Fibroblast of skin of left biceps (primary cell): ENCODE data around the gene ANKRD31.
"Not testable (repeated sequence)": the region's sequence is repeated elsewhere in the genome, so short reads cannot be mapped to it uniquely, and the experiment has no call there.

Source experiments
- DNase-seq, 2 experiments: peaks; one replicate each; pipeline ENCODE4 v3.0.0-alpha.2; 2013; ENCODE audit warnings: low read depth in 2 of 2

Gene ANKRD31

DNA sequence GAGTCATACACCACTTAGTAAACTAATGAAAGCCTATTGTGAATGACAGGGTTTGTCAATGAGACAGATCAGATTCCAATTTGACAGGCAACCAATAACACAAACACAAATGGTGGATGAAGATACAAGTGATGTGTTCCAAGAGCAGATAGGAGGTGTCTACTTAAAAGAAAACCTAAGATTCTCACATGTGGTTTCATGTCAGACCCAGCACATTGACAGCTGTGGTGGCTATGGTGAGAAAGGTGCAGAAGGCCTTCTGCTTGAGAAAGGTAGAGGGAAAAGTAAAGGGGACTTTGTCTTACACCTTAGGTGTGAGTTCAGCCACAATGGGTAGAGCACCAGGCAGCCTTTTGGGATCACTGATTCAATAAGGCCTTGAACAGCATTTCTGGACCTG lies 11.2 kb downstream of the ANKRD31 start:
- DNase-seq, result no peak

DNA sequence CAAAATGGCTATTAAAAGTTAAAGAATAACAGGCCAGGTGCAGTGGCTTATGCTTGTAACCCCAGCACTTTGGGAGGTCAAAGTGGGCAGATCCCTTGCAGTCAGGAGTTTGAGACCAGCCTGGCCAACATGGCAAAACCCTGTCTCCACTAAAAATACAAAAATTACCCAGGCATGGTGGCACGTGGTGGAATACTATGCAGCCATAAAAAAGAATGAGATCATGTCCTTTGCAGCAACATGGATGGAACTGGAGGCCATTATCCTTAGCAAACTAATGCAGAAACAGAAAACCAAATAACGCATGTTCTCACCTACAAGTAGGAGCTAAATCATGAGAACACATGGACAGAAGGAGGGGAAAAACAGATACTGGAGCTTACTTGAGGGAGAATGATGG lies 15.9 kb downstream of the ANKRD31 start:
- not testable (repeated sequence) for DNase-seq

DNA sequence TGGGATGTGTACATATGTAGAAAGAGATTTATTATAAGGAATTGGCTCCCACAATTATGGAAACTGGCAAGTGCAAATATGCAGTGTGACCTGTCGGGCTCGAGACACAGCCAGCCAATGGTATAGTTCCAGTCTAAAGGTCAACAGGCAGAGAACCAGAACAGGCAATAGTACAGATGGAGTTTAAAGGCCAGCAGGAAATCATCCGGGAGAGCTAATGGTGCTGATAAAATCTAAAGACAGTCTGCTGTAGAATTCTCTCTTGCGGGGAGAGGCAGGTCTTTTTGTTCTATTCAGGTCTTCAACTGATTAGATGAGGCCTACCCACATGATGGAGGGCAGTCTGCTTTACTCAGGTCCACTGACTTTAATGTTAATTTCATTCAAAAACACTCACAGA lies 21.8 kb downstream of the ANKRD31 start:
- no peak for DNase-seq

DNA sequence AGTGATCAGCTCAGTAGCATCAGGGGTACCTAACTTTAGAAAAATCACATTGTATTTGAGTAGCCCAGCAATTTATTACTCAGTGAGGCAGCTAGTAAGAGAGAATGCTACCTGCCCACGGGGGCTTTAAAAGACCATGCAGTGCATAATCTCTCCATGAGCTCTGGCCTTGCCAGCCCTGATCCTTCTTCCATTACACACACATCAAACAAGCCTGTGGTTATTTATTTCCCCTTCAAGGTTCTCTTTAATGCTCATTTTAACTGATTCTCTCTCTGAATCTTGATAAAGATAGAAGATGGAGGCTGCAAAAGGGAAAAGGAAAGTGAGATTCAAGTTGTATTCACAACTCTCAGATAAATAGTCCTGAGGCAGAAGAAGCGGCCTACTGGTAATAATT lies 22.3 kb downstream of the ANKRD31 start:
- no peak for DNase-seq

DNA sequence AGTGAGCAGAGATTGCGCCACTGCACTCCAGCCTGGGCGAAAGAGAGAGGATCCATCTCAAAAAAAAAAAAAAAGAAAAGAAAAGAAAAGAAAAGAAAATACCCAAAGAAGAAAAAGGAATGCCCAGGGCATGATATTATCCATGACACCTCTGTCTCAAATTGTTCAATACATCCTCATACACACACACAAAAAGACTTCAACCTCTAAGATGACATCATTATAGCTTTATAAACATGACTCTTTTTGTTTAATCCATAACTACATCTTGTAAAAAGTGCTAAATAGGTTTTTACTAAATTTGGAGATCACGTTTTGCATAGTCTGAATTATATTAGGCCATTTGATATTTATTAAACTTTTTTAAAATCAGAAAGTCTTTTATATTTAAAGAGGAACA lies 33.1 kb downstream of the ANKRD31 start:
- DNase-seq, result no peak

DNA sequence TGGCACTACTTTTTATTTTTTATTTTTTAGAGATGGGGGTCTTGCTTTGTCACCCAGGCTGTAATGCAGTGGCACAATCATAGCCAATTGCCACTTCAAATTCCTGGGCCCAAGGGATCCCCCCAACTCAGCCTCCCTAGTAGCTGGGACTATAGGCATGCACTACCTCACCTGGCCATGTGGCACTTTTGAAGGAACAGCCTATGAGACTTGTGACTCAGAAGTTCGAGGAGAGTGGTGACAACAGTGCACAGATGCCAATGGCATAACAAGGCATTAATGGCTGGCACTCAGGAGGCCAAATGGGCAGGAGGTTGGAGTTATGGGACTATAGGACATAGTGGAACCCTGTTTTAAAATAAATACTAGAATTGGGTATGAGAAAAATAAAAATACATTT lies 33.7 kb downstream of the ANKRD31 start:
- DNase-seq, result no peak

DNA sequence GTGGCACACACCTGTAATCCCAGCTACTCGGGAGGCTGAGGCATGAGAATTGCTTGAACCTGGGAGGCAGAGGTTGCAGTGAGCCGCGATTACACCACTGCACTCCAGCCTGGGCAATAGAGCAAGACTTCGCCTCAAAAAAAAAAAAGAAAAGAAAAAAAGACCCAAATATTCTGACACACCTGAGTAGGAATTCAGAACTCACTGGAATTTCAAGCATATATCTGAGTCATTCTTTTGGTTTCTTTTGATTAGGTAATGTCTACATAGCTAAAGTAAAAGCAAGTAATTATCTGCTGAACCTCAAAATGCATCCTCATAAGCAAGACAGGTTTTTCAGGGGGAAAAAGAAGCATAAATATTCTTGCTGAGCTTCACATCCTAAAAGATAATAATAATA lies 35.9 kb downstream of the ANKRD31 start:
- DNase-seq, result no peak

DNA sequence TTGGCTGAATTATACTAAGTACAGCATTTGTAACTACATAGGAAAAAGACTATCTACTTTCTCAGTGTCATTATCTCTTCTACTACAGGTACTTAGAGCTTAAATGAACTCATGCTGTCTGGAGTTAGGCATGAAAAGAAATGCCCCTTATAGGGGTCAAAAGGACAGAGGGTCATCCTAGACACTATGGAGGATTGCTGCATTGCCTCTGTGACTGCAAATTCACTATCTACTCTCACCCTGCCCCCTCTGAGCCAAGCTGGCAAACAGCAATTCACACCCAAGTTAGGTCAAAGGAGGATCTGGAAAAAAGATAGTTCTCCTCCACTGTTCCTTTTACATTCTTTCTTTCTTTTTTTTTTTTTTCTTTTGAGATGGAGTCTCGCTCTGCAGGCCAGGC lies 36.7 kb downstream of the ANKRD31 start:
- no peak for DNase-seq

DNA sequence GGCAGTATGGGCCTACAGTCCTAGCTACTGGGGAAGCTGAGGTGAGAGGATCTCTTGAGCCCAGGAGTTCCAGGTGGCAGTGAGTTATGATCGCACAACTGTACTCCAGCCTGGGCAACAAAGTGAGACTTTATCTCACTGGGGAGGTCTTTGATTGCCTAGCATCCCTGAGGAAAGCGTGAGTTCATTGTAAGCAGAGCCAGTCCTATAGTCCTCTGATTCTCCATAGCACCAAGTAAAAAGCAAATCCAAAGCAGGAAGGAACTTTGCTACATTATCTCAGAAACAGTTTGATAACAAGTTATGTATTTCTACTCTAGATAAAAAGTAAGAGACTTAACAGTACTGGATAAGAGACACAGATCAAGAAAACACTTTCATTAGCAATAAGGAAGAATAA lies 37.6 kb downstream of the ANKRD31 start:
- no peak for DNase-seq

DNA sequence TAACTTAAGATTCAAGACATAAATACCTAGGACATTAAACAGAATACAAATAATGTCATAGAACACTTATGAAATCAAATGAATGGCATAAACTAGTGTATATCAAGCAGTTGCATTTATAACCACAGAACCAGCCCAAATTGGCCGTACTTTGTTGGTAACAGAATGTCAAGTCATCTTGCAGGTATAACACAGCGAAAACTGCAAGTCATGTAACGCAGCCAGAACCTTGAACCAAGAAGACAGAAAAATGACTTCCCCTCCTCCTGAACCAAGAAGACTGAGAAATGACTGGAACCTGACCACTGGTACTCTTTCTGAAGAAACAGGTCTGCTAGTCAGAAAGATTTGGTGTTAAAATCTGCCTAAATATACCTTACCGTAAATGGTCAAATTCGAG lies 38.9 kb downstream of the ANKRD31 start:
- DNase-seq, result no peak

DNA sequence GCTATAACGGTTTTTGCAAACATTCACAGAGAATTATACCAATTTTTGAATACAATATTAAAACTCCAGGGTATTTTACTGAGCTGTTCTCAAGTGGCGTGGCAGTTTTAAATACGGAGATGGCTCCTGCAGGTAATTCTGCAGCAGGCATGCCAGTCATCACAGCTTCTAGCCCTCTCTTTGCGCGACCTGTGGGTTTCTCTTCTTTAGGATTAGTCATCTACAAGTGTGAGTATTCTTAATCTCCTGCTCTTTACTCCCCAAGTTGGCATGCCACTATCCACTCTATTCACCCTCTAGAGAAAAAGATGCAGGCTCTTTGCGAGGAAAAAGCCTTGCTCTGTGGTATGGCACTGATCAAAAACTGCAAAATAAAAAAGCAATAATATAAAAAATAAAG lies 43.9 kb downstream of the ANKRD31 start:
- DNase-seq, result no peak

DNA sequence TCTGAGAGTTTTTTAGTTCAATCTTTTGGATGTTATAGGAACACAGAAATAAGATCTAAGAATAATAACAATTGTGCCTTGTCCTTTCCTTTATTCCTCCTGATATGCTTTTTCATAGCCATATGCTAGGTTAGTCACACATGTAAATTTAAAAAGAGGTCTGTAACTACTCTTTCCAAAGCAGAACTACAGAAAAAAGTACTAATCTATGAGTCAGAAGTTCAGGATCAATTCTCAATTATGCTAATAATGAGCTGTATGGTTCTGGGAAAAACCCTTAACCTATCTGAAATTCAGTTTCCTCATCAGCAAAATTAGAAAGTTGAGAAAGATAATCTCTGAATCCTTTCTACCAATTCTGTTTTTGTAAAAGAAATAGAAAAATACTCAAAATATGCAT lies 44.4 kb downstream of the ANKRD31 start:
- no peak for DNase-seq

DNA sequence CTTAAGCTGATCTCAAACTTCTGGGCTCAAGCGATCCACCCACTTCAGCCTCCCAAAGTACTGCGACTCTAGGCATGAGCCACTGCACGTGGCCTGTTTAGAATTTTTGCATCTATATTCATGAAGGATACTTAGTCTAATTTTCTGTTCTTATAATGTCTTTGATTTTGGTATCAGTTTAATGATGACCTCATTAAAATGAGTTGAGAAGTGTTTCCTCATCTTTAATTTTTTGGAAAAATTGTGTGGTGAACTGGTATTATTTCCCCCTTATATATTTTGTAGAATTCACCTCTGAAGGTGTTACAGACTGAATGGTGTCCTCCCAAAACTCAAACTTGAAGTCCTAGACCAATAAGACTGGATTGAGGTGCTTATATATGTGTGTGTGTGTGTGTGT lies 46.5 kb downstream of the ANKRD31 start:
- DNase-seq, result no peak

DNA sequence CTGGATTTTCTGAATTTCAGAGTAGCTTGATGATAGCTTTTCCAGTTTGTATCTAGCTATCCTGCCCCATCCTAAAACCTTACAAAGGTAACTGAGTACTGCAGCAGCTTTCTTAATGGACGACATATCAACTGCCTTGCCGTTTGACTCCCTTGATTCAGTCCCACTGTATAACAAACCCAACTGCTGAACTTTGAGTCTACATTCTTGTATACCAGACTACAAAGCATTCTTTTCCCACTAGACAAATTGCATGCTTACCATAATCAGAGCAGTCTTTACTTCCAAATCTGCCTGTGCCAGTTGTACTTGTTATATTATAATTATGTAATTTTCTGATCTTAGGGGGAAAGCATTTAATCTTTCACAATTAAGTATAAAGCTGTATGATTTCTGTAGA lies 47.3 kb downstream of the ANKRD31 start:
- no peak for DNase-seq

DNA sequence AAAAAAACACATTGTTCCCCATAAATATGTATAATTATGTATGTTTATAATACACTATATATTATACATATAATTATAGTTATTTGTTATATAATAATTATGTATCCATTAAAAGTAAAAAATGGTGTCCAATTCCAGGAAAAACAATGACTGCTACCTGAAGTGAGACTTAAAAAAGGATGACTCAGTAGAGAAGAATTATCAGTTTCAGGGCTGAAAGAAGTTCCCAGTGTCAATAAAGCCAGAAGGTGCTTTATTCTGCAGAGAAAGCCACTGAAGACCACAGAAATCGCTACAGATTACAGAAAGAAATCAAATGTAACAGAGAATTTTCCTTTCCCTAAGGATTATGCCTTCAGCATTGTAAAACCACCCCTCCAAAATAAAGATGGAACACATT lies 50.9 kb downstream of the ANKRD31 start:
- no peak for DNase-seq

DNA sequence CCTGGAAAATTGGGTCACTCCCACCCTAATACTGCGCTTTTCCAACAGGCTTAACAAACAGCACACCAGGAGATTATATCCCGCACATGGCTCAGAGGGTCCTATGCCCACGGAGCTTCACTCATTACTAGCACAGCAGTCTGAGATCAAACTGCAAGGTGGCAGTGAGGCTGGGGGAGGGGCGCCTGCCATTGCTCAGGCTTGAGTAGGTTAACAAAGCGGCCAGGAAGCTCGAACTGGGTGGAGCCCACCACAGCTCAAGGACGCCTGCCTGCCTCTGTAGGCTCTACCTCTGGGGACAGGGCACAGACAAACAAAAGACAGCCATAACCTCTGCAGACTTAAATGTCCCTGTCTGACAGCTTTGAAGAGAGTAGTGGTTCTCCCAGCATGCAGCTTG lies 60.7 kb downstream of the ANKRD31 start:
- DNase-seq, result not testable (repeated sequence)

DNA sequence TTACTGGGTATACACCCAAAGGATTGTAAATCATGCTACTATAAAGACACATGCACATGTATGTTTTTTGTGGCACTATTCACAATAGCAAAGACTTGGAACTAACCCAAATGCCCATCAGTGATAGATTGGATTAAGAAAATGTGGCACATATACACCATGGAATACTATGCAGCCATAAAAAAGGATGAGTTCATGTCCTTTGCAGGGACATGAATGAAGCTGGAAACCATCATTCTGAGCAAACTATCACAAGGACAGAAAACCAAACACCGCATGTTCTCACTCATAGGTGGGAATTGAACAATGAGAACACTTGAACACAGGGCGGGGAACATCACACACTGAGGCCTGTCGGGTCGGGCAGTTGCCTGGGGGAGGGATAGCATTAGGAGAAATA lies 61.8 kb downstream of the ANKRD31 start:
- DNase-seq, result not testable (repeated sequence)

DNA sequence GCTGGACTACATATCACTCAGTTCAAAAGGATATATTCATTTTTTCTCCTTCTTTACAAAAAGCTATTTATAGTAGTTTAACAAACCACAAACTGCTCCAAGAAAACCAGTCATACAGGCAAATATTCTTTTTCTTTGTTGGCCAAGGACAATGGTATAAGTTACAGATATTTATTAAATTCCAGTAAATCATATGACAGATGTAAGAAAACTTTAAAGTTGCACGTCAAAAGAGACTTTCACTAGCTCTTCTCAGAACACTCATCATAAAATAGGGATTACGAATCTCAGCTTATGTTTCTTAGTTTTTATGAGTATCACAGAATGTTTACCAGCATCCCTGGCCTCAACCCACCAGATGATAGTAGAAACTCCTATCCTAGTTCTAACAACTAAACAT lies 67.2 kb downstream of the ANKRD31 start:
- DNase-seq, result no peak

DNA sequence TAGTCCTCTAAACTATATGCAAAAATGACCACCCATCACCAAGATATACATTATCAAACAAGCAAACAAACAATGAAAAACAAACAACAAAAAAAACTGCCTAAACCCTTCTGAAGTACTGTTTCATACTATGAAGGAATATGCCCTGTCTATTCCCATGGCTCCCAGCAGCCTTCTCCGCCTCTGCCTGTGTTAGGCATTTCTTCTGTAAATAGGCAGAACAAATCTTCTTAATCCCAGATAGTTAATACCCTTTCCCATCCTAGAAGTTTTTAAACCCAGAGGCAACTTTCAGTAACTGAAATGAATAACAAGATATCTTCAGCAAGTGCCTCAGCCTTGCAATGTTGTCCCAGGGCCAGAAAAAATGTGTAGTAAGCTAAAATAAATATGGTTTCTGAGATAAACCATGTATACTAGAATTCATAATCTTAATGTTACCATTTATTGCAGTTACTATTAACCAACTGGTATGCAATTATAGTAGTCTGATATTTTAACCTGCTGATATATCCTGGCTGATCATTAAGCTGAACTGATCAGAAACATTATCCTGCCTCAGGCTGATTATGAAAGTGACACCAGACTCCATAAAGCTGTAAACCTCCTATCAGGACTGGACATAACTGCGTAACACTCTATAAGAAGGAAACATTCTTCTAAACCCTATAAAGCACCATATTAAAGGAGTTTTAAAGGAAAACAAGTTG lies 68.5 kb downstream of the ANKRD31 start:
- DNase-seq, result no peak

DNA sequence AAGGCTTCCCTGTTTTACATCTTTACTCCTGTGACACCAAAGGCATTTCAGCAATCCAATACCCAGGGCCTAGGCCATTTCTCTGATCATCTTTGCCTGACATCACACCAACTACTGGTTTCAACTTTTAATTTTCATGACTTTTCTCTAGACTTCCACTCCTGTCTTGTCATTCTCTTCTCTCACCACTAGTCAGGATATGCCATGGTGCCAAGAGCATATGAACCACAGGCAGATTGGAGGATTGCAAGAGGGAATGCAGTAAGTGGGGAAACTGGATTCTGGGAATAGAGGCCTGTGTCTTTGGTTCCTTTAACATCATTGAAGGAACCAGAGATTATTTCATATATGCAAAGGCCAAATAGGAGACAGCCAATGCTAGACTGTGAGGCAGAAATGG lies 69.3 kb downstream of the ANKRD31 start:
- DNase-seq, result no peak

DNA sequence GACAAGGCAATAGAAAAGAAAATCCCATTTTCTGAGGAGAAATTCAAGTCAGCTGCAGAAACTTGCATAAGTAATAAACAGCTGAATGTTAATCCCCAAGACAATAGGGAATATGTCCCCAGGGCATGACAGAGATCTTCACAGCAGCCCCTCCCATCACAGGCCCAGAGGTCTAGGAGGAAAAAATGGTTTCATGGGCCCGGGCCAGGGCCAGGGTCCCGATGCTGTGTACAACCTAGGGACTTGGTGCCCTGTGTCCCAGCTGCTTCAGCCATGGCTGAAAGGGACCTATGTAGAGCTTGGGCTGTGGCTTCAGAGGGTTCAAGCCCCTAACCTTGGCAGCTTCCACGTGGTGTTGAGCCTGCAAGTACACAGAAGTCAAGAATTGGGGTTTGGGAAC lies 75.2 kb downstream of the ANKRD31 start:
- DNase-seq, result not testable (repeated sequence)

DNA sequence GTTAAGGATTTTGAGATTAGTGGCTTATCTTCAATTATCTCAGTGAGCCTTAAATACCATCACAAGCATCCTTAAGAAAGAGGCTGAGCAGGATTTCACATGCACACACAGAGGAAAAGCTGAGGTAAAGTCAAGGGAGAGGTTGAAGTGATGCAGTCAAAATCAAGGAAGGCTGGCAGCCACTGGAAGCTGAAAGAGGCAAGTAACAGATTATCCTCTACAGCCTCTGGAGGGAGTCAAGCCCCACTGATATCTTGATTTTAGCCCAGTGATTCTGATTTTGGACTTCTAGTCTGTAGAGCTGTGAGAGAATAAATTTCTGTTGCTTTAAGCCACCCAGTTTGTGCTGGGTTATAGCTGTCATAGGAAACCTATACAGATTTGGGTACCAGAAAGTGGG lies 80.1 kb downstream of the ANKRD31 start:
- no peak for DNase-seq

DNA sequence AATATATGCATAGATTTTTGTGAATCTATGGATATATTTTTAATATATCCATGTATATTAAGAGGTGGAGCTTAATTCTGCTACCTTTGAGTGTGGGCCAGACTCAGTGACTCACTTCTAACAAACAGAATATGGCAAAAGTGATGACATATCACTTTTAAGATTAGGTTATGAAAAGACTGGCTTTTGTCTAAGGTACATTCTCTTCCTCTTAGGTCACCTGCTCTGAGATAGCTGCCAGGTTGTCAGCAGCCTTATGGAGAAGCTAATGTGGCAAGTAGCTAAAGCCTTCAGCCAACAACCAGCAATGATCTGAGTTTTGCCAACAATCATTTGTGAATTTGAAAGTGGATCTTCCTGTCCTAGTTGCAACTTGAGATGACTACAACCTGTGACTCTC lies 83.8 kb downstream of the ANKRD31 start:
- DNase-seq, result no peak

DNA sequence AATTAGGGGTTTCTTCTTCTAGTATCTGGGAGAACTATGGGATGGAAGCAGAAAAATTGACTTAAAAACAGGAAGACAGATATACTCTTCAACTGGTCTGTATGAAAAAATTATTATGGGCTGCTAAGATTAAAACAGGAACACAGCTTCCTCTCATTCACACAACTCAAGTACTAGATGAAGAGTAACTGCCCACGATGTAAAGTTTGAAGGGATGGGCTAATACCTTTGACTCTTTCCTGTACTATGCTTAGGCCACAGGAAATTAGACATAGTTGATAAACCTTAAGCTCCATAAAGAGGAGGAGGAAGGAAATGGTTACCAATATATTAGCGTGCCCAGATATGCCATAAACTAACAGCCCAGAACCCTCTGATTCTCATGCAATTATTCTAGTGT lies 88.6 kb downstream of the ANKRD31 start:
- no peak for DNase-seq
